OCI-LY3 (cell line): Measurements from ENCODE around the gene CEP131.

Source experiments
- H2AFZ ChIP-seq: fragments of 200-600, 300-600 bp; shearing (Covaris generic); 2 replicates; pipeline ENCODE4 v1.6.0; 2014; ENCODE audit warnings: antibody characterized with exemption, low read depth, low read length
- H3K27ac ChIP-seq: fragments of 200-600, 300-600 bp; sonication (generic); 2 replicates; pipeline ENCODE4 v1.5.1; 2014; ENCODE audit warnings: mild to moderate bottlenecking, low read length, moderate library complexity, mixed read lengths
- H3K27me3 ChIP-seq: fragments of 200-600, 300-600 bp; sonication (generic); 2 replicates; pipeline ENCODE4 v1.6.1; 2014; ENCODE audit warnings: low read depth, low read length, mixed read lengths
- H3K36me3 ChIP-seq: fragments of 200-600, 300-600 bp; sonication (generic); replicated peaks from 2 replicates; pipeline ENCODE3; 2014; ENCODE audit warnings: low read depth, low read length, mixed read lengths
- H3K4me1 ChIP-seq: fragments of 300-600, 200-600 bp; sonication (generic); 2 replicates; pipeline ENCODE4 v1.6.1; 2014; ENCODE audit warnings: low read length, mixed read lengths
- H3K4me2 ChIP-seq: fragments of 200-600, 300-600 bp; sonication (generic); 2 replicates; pipeline ENCODE4 v1.6.1; 2014; ENCODE audit warnings: low read length, mixed read lengths
- H3K4me3 ChIP-seq: fragments of 300-600, 200-600 bp; sonication (generic); 2 replicates; pipeline ENCODE4 v1.5.1; 2014; ENCODE audit warnings: antibody characterized with exemption, mild to moderate bottlenecking, low read length, moderate library complexity
- H3K79me2 ChIP-seq: fragments of 300-600, 200-600 bp; shearing (Covaris generic); 2 replicates; pipeline ENCODE4 v1.6.1; 2014; ENCODE audit warnings: mild to moderate bottlenecking, low read length, mixed read lengths
- H3K9ac ChIP-seq: fragments of 300-600, 200-600 bp; shearing (Covaris generic); 2 replicates; pipeline ENCODE4 v1.6.0; 2014; ENCODE audit warnings: mild to moderate bottlenecking, low read length, moderate library complexity
- H3K9me3 ChIP-seq: fragments of 200-600, 300-600 bp; shearing (Covaris generic); 2 replicates; pipeline ENCODE4 v1.6.1; 2014; ENCODE audit warnings: low read length, mixed read lengths; ENCODE audit not compliant: insufficient read depth
- H4K20me1 ChIP-seq: fragments of 200-600, 300-600 bp; sonication (generic); 2 replicates; pipeline ENCODE4 v1.6.1; 2016; ENCODE audit warnings: low read length, mixed read lengths; ENCODE audit not compliant: insufficient read depth
- CTCF ChIP-seq: fragments of 200-600, 300-600 bp; sonication (generic); IDR thresholded peaks from 2 replicates; pipeline ENCODE4 v1.5.1; 2014; ENCODE audit warnings: antibody characterized with exemption, low read length, low read depth
- EZH2phosphoT487 ChIP-seq: fragments of 200-600 bp; shearing (Covaris generic); IDR thresholded peaks from 2 replicates; pipeline ENCODE4 v1.6.1; 2018; ENCODE audit warnings: antibody characterized with exemption, mixed run types, low read depth

Gene CEP131

GRCh38 chr17:81207610-81208581 is 14.9 kb downstream of the CEP131 start:
- Histone ChIP-seq H3K9me3 (no peaks in the 10 kb centered on the region), H3K79me2 (no peaks in the 10 kb centered on the region), H3K4me3 (no peak overlapping the region), H4K20me1 (no peaks in the 10 kb centered on the region), H3K9ac (no peak overlapping the region), H2AFZ (no peak overlapping the region), H3K4me2 (no peak overlapping the region), H3K27ac (no peak overlapping the region), H3K36me3 (no peaks in the 10 kb centered on the region), H3K4me1 (no peaks in the 10 kb centered on the region; the same call in 1 of the 2 replicates), H3K27me3 (no peaks in the 10 kb centered on the region)
- TF ChIP-seq EZH2phosphoT487 (no peak), CTCF (no peak)

- Histone ChIP-seq H3K27me3 (no peaks in the 10 kb centered on the region), H3K4me2 (no peak overlapping the region), H3K9ac (no peak overlapping the region), H2AFZ (no peak overlapping the region), H3K4me1 (no peaks in the 10 kb centered on the region; the same call in 1 of the 2 replicates), H3K27ac (no peak overlapping the region), H3K9me3 (no peaks in the 10 kb centered on the region), H3K79me2 (no peaks in the 10 kb centered on the region), H4K20me1 (no peaks in the 10 kb centered on the region), H3K36me3 (no peaks in the 10 kb centered on the region), H3K4me3 (no peak overlapping the region)
- TF ChIP-seq EZH2phosphoT487: no peak
- no peak for TF ChIP-seq CTCF
Observed at GRCh38 chr17:81206657-81207056, 16.1 kb downstream of the CEP131 start.

- Histone ChIP-seq H3K27me3 (no peaks in the 10 kb centered on the region), H3K9ac (no peak overlapping the region), H2AFZ (no peak overlapping the region), H3K79me2 (no peaks in the 10 kb centered on the region), H3K4me2 (no peak overlapping the region), H3K36me3 (no peaks in the 10 kb centered on the region), H4K20me1 (no peaks in the 10 kb centered on the region), H3K4me1 (no peaks in the 10 kb centered on the region; the same call in 1 of the 2 replicates), H3K9me3 (no peaks in the 10 kb centered on the region), H3K27ac (no peak overlapping the region), H3K4me3 (no peak overlapping the region)
- TF ChIP-seq EZH2phosphoT487 (no peak), CTCF (no peak)
Observed at GRCh38 chr17:81206166-81206565, 16.6 kb downstream of the CEP131 start.

GRCh38 chr17:81204578-81204977 is 18.2 kb downstream of the CEP131 start:
- TF ChIP-seq EZH2phosphoT487 (no peak), CTCF (no peak)
- no peaks in the 10 kb centered on the region; the same call in 1 of the 2 replicates for H3K4me1 ChIP-seq
- no peaks in the 10 kb centered on the region for H3K79me2 ChIP-seq
- no peaks in the 10 kb centered on the region for H4K20me1 ChIP-seq
- no peak overlapping the region for H2AFZ ChIP-seq
- H3K27me3 ChIP-seq: no peaks in the 10 kb centered on the region
- no peak overlapping the region for H3K27ac ChIP-seq
- H3K9me3 ChIP-seq: no peaks in the 10 kb centered on the region
- H3K4me3 ChIP-seq: no peak overlapping the region
- no peaks in the 10 kb centered on the region for H3K36me3 ChIP-seq
- H3K9ac ChIP-seq: no peak overlapping the region
- H3K4me2 ChIP-seq: no peak overlapping the region
